ENCODE data around the gene SORCS2.

SORCS2 gene

GRCh38 chr4:7222521-7222920 is 30.2 kb downstream of the SORCS2 start:
- DNase-seq (ENCODE audit: low spot score) = no peak

- no peak for DNase-seq (ENCODE audit: low spot score)
Observed at GRCh38 chr4:7223541-7223940, 31.2 kb downstream of the SORCS2 start.

- no peak for DNase-seq (ENCODE audit: low spot score)
Observed at GRCh38 chr4:7224001-7224400, 31.7 kb downstream of the SORCS2 start.

- DNase-seq (ENCODE audit: low spot score) = no peak
Observed at GRCh38 chr4:7224878-7225533, 32.7 kb downstream of the SORCS2 start.

- DNase-seq (ENCODE audit: low spot score) = no peak
Observed at GRCh38 chr4:7226439-7226838, 34.1 kb downstream of the SORCS2 start.

- DNase-seq (ENCODE audit: low spot score) = no peak
Observed at GRCh38 chr4:7227008-7227407, 34.7 kb downstream of the SORCS2 start.

GRCh38 chr4:7228734-7229133 is 36.4 kb downstream of the SORCS2 start:
- no peak for DNase-seq (ENCODE audit: low spot score)

GRCh38 chr4:7232061-7232650 is 39.8 kb downstream of the SORCS2 start:
- no peak for DNase-seq (ENCODE audit: low spot score)

GRCh38 chr4:7233006-7233580 is 40.8 kb downstream of the SORCS2 start:
- DNase-seq (ENCODE audit: low spot score) = no peak

- no peak for DNase-seq (ENCODE audit: low spot score)
Observed at GRCh38 chr4:7233601-7234000, 41.3 kb downstream of the SORCS2 start.

- DNase-seq (ENCODE audit: low spot score) = no peak
Observed at GRCh38 chr4:7234355-7235029, 42.2 kb downstream of the SORCS2 start.

- DNase-seq (ENCODE audit: low spot score) = no peak
Observed at GRCh38 chr4:7235030-7235380, 42.7 kb downstream of the SORCS2 start.

- DNase-seq (ENCODE audit: low spot score) = no peak
Observed at GRCh38 chr4:7236847-7237246, 44.5 kb downstream of the SORCS2 start.

GRCh38 chr4:7237873-7238272 is 45.5 kb downstream of the SORCS2 start:
- DNase-seq (ENCODE audit: low spot score) = no peak

- DNase-seq (ENCODE audit: low spot score) = no peak
Observed at GRCh38 chr4:7238300-7238960, 46.1 kb downstream of the SORCS2 start.

GRCh38 chr4:7239101-7239820 is 46.9 kb downstream of the SORCS2 start:
- no peak for DNase-seq (ENCODE audit: low spot score)

- no peak for DNase-seq (ENCODE audit: low spot score)
Observed at GRCh38 chr4:7239844-7240243, 47.5 kb downstream of the SORCS2 start.

- no peak for DNase-seq (ENCODE audit: low spot score)
Observed at GRCh38 chr4:7240306-7240705, 48.0 kb downstream of the SORCS2 start.

- DNase-seq (ENCODE audit: low spot score) = no peak
Observed at GRCh38 chr4:7241597-7242125, 49.3 kb downstream of the SORCS2 start.

GRCh38 chr4:7242766-7243165 is 50.4 kb downstream of the SORCS2 start:
- DNase-seq (ENCODE audit: low spot score) = no peak

GRCh38 chr4:7243609-7244330 is 51.4 kb downstream of the SORCS2 start:
- DNase-seq (ENCODE audit: low spot score) = no peak

Measured in CD4-positive, alpha-beta T cell treated with Interleukin-2 at 100 ng/mL for 4 hours (primary cell).